ENCODE results near the gene CHMP2A.

The CHMP2A gene

GRCh38 chr19:58555369-58555885, 522 bp upstream of the CHMP2A start:
- Mint-ChIP-seq H3K4me1 (ENCODE audit: low read depth) (peaks cover 77% of the 10 kb centered on the region), H3K9me3 (no peaks in the 10 kb centered on the region), H3K27ac (peak overlapping the region; percentile 99), H3K36me3 (ENCODE audit: low read depth) (peaks cover 91% of the 10 kb centered on the region), H3K27me3 (peaks cover 3% of the 10 kb centered on the region), H3K4me3 (peak overlapping the region; percentile 94)
- intact Hi-C loops (cut with micrococcal nuclease) = loop anchor here (1.0 kb wide), 1 partner anchor 18 kb away; the partner anchor contains the start of gene MZF1

DNA sequence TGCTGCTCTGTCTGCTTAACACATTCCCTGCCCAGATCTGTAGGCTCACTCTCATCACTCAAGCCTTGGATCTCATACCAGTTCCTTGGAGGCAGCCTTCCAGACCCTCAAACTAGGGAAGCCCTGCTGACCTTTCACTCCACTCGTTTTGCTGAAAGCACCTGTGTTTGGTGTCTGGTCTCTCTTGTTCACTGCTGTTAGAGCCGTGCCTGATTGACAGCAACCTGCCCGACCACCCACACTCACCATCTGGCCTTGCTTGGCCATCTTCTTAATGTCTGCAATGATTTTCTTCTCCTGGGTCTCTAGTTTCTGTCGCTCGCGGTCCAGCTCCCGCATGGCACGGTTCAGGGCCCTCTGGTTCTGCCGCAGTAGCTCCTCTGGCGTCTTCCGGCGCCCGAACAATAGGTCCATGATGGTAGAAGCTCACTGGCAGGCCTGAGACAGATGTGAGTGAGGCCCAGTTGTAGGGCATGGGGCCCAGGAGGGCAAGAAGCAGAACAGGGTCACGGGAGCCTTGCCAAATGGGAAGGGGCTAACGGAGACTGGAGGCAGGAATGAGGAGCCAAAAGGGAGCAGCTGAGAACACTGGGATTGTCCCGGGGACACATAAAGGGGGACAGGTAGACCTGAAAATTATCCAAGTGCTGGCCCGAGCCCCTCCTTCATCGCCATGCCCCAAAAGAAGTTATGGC, 959 bp downstream of the CHMP2A start:
- H3K36me3 Mint-ChIP-seq (ENCODE audit: low read depth) = peaks cover 100% of the 10 kb centered on the region
- H3K4me3 Mint-ChIP-seq = peak overlapping the region; percentile 94
- intact Hi-C loops (cut with micrococcal nuclease) = no loop called here
- peaks cover 66% of the 10 kb centered on the region for H3K4me1 Mint-ChIP-seq (ENCODE audit: low read depth)
- H3K27ac Mint-ChIP-seq = peak overlapping the region; percentile 99
- H3K9me3 Mint-ChIP-seq = no peaks in the 10 kb centered on the region
- no peaks in the 10 kb centered on the region for H3K27me3 Mint-ChIP-seq

- H3K36me3 Mint-ChIP-seq (ENCODE audit: low read depth) = peaks cover 100% of the 10 kb centered on the region
- no peaks in the 10 kb centered on the region for H3K27me3 Mint-ChIP-seq
- H3K9me3 Mint-ChIP-seq = no peaks in the 10 kb centered on the region
- no peak overlapping the region for H3K4me3 Mint-ChIP-seq
- H3K27ac Mint-ChIP-seq = peak overlapping the region; percentile 99
- intact Hi-C loops (cut with micrococcal nuclease) = no loop called here
- peaks cover 70% of the 10 kb centered on the region for H3K4me1 Mint-ChIP-seq (ENCODE audit: low read depth)
These were observed 2.2 kb downstream of the CHMP2A start for GRCh38 chr19:58552655-58553054.

- Mint-ChIP-seq H3K4me3 (no peak overlapping the region), H3K36me3 (ENCODE audit: low read depth) (peaks cover 98% of the 10 kb centered on the region), H3K27me3 (no peaks in the 10 kb centered on the region), H3K27ac (no peak overlapping the region), H3K9me3 (no peaks in the 10 kb centered on the region), H3K4me1 (ENCODE audit: low read depth) (peaks cover 70% of the 10 kb centered on the region)
- intact Hi-C loops (cut with micrococcal nuclease) = no loop called here
These were observed 3.1 kb downstream of the CHMP2A start for GRCh38 chr19:58551577-58552471.

DNA sequence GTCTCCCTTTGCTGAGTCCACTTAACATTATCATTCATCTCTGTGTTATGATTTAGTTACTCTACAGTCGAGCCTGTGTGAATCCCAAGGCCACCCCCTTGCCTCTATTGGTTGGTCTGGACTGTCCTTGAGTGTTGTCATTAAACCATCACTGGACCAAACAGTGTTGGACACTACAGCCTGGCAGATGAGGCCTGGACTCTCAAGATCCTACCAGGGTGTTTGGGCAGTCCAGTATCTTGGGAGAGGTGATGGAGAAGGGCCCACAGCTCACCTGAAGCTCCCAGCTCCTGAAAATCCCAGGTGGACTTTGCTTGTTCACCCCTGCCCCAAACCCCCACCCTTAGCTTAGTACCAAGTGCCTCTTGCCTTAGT, 3.8 kb downstream of the CHMP2A start:
- no peak overlapping the region for H3K4me3 Mint-ChIP-seq
- no peak overlapping the region for H3K27ac Mint-ChIP-seq
- no peaks in the 10 kb centered on the region for H3K9me3 Mint-ChIP-seq
- H3K4me1 Mint-ChIP-seq (ENCODE audit: low read depth) = peaks cover 70% of the 10 kb centered on the region
- no peaks in the 10 kb centered on the region for H3K27me3 Mint-ChIP-seq
- H3K36me3 Mint-ChIP-seq (ENCODE audit: low read depth) = peaks cover 98% of the 10 kb centered on the region
- intact Hi-C loops (cut with micrococcal nuclease) = no loop called here

DNA sequence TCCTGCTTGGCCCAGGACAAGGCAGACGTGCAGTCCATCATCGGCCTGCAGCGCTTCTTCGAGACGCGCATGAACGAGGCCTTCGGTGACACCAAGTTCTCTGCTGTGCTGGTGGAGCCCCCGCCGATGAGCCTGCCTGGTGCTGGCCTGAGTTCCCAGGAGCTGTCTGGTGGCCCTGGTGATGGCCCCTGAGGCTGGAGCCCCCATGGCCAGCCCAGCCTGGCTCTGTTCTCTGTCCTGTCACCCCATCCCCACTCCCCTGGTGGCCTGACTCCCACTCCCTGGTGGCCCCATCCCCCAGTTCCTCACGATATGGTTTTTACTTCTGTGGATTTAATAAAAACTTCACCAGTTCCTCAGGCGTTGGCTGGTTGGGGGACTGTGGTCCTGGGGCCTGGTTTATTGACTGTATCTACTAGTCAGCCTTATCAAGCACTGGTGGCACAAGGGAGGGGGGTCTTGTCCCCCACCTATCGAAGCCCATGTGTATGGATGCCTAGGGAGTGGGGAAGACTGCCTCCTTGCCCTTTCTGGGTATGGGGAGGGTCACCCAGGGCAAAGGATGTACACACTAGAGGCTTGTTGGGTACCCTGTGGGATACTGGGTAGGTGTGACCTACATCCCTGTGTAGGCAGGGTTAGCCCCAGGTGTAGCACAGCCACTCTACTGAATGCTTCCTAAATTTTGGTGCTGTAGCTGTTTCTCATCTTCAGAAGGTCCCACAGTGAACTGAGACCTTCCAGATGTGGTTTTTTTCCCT, 4.4 kb downstream of the CHMP2A start:
- Mint-ChIP-seq H3K4me1 (ENCODE audit: low read depth) (peaks cover 70% of the 10 kb centered on the region), H3K36me3 (ENCODE audit: low read depth) (peaks cover 98% of the 10 kb centered on the region), H3K4me3 (no peak overlapping the region), H3K27ac (no peak overlapping the region), H3K9me3 (no peaks in the 10 kb centered on the region), H3K27me3 (no peaks in the 10 kb centered on the region)
- intact Hi-C loops (cut with micrococcal nuclease) = no loop called here

DNA sequence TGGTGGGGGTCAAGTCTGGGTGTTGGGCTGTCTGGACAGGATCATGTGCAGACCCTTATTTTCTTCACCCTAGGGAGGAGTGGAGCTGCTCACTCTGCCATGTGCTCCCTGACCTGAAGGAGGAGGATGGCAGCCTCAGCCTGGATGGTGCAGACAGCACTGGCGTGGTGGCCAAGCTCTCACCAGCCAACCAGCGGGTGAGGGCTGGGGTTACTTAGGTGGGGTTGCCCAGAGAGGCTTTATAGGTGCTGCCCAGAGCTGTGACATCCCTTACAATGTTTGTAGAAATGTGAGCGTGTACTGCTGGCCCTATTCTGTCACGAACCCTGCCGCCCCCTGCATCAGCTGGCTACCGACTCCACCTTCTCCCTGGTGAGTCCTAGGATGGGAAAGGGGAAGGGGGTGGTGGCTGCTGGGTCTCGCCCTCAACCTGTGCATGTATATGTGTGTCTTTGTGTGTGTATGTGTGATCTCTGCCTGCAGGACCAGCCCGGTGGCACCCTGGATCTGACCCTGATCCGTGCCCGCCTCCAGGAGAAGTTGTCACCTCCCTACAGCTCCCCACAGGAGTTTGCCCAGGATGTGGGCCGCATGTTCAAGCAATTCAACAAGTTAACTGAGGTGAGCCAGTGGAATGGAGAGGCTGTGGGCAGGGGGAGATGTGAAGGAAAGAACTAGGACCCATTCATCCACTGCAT, 5.1 kb downstream of the CHMP2A start:
- H3K4me3 Mint-ChIP-seq = no peak overlapping the region
- H3K27ac Mint-ChIP-seq = no peak overlapping the region
- H3K9me3 Mint-ChIP-seq = no peaks in the 10 kb centered on the region
- H3K4me1 Mint-ChIP-seq (ENCODE audit: low read depth) = peaks cover 67% of the 10 kb centered on the region
- intact Hi-C loops (cut with micrococcal nuclease) = no loop called here
- no peaks in the 10 kb centered on the region for H3K27me3 Mint-ChIP-seq
- H3K36me3 Mint-ChIP-seq (ENCODE audit: low read depth) = peaks cover 98% of the 10 kb centered on the region

- intact Hi-C loops (cut with micrococcal nuclease) = no loop called here
- Mint-ChIP-seq H3K4me1 (ENCODE audit: low read depth) (peaks cover 61% of the 10 kb centered on the region), H3K9me3 (no peaks in the 10 kb centered on the region), H3K4me3 (no peak overlapping the region), H3K36me3 (ENCODE audit: low read depth) (peaks cover 97% of the 10 kb centered on the region), H3K27ac (no peak overlapping the region), H3K27me3 (no peaks in the 10 kb centered on the region)
These were observed 5.8 kb downstream of the CHMP2A start for GRCh38 chr19:58548859-58549663.

GRCh38 chr19:58547323-58548312, 7.3 kb downstream of the CHMP2A start:
- Mint-ChIP-seq H3K27ac (no peak overlapping the region), H3K4me1 (ENCODE audit: low read depth) (peaks cover 53% of the 10 kb centered on the region), H3K4me3 (no peak overlapping the region), H3K27me3 (no peaks in the 10 kb centered on the region), H3K36me3 (ENCODE audit: low read depth) (peaks cover 83% of the 10 kb centered on the region), H3K9me3 (no peaks in the 10 kb centered on the region)
- intact Hi-C loops (cut with micrococcal nuclease) = no loop called here

- H3K36me3 Mint-ChIP-seq (ENCODE audit: low read depth) = peaks cover 68% of the 10 kb centered on the region
- no peaks in the 10 kb centered on the region for H3K9me3 Mint-ChIP-seq
- H3K27ac Mint-ChIP-seq = peak overlapping the region; percentile 95
- H3K27me3 Mint-ChIP-seq = no peaks in the 10 kb centered on the region
- intact Hi-C loops (cut with micrococcal nuclease) = no loop called here
- H3K4me3 Mint-ChIP-seq = peak overlapping the region; percentile 88
- peaks cover 46% of the 10 kb centered on the region for H3K4me1 Mint-ChIP-seq (ENCODE audit: low read depth)
These were observed 8.8 kb downstream of the CHMP2A start for GRCh38 chr19:58546019-58546530.

GRCh38 chr19:58545286-58546018, 9.5 kb downstream of the CHMP2A start:
- Mint-ChIP-seq H3K4me1 (ENCODE audit: low read depth) (peaks cover 46% of the 10 kb centered on the region), H3K27me3 (no peaks in the 10 kb centered on the region), H3K27ac (peak overlapping the region; percentile 95), H3K36me3 (ENCODE audit: low read depth) (peaks cover 61% of the 10 kb centered on the region), H3K9me3 (no peaks in the 10 kb centered on the region), H3K4me3 (peak overlapping the region; percentile 88)
- intact Hi-C loops (cut with micrococcal nuclease) = loop anchor here (2.0 kb wide), 1 partner anchor 13 kb away; the partner anchor contains the start of gene UBE2M
